GM13976 (cell line): Measurements from ENCODE around the gene RECQL.
"Not testable (repeated sequence)": the region's sequence is repeated elsewhere in the genome, so short reads cannot be mapped to it uniquely, and the experiment has no call there.

ENCODE experiments used
- DNase-seq: peaks from one replicate; pipeline ENCODE4 v3.0.0; 2012; ENCODE audit warnings: low spot score
- CTCF ChIP-seq: IDR thresholded peaks from 2 replicates; pipeline ENCODE4 v1.5.1; 2012; ENCODE audit warnings: borderline replicate concordance, mild to moderate bottlenecking; ENCODE audit not compliant: insufficient read depth; ENCODE audit errors: extremely low read depth, missing control alignments, control extremely low read depth
- in situ Hi-C: fragments of 300-500 bp; cut with MboI; formaldehyde crosslinking; loops from one replicate; pipeline ENCODE4 v1.12.0; 2022; ENCODE audit warnings: low sequenced_read_pairs, mixed read lengths, inconsistent platforms; ENCODE audit not compliant: unreplicated experiment

The RECQL gene

GRCh38 chr12:21483531-21483930, 17.9 kb downstream of the RECQL start:
- no peak for TF ChIP-seq CTCF
- DNase-seq = no peak
- in situ Hi-C loops = no loop called here

DNA sequence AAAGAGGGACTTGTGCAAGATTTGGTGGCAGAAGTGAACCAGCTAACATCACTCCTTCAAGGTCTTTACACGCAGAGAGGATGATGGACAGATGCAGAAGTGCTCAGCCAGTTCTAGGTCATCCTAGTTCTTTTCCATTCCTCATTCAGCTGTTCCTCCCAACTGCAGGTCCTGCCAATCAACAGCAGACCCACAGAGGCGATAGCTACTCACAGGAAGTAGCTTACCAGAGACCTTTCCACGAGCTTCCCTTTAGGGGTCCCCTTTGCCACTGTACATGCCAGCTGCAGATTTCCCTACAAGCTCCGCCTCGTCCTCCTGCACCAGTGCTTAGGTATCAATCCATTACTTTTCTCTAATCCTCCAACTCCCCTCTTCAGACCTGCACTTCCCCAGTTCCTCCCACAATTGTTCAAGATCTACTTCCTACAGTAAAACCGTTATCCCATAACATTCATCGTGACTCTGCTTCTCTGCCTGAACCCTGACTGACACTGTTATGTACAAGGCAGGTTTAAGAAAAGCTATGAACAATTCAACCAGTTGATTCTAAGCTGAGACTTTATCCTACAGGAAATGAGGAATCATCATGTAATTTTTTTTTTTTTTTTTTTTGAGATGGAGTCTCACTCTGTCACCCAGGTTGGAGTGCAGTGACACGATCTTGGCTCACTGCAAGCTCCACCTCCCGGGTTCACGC, 22.5 kb downstream of the RECQL start:
- in situ Hi-C loops = no loop called here
- no peak for TF ChIP-seq CTCF

DNA sequence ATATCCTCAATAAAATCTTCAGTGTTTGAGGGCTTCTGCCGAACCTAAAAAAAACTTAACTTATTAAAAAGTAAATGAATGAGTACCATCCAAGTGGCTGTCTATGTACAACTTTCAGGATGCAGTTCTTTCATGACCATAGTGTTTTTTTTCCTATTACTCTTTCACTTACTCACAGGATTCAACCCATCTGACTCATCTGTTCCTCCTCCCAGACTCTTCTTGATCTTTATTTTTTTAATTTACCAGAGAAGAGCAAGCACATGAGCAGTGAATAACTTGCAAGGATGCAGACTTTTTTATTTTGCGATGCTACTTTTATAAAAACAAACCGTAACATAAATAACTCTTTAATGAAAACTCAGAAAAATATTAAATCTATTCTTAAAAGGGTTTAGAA, 24.5 kb downstream of the RECQL start:
- in situ Hi-C loops = no loop called here
- DNase-seq = no peak
- no peak for TF ChIP-seq CTCF

More for the DNA sequence above, 22.5 kb downstream of the RECQL start:
- no peak for DNase-seq

- no peak for TF ChIP-seq CTCF
- DNase-seq = no peak
- in situ Hi-C loops = no loop called here
Observed at GRCh38 chr12:21475552-21475951, 25.9 kb downstream of the RECQL start.

GRCh38 chr12:21472197-21472823, 29.1 kb downstream of the RECQL start:
- DNase-seq = no peak
- in situ Hi-C loops = no loop called here
- no peak for TF ChIP-seq CTCF

- no peak for TF ChIP-seq CTCF
Observed at GRCh38 chr12:21471294-21471693, 30.1 kb downstream of the RECQL start.

GRCh38 chr12:21467334-21467733, 34.1 kb downstream of the RECQL start:
- DNase-seq, in situ Hi-C loops: not testable (repeated sequence)

More at GRCh38 chr12:21471294-21471693, 30.1 kb downstream of the RECQL start:
- in situ Hi-C loops = no loop called here
- DNase-seq = no peak
